Tibial nerve (tissue), 4 donors: ENCODE results near the gene ACTN1. TPM values are rescaled to one million over a fixed set of nuclear protein-coding genes. Genes with fewer than 3 reads are reported as not detected.
A peak's percentile ranks its signal among the peaks of the same experiment; 100 is the strongest.

Experiments used
- DNase-seq, 2 donors: peaks; one replicate each; pipeline ENCODE4 v3.0.0-alpha.2; 2019; ENCODE audit warnings: low spot score in 2 of 2
- H3K27ac ChIP-seq, 4 donors: fragments of 200-600 bp; sonication (generic) in 3 of 4; one replicate each; pipeline ENCODE4 v1.5.1; 2017 to 2019; ENCODE audit warnings: mild to moderate bottlenecking in 1 of 4
- H3K27me3 ChIP-seq, 2 donors: fragments of 200-600 bp; sonication (generic) in 1 of 2; one replicate each; pipeline versions ENCODE4 v1.5.1 to v1.6.0; 2017 to 2019
- H3K36me3 ChIP-seq, 3 donors: fragments of 200-600 bp; sonication (generic); one replicate each; pipeline ENCODE4 v1.5.1; 2018 to 2019
- H3K4me1 ChIP-seq, 4 donors: fragments of 200-600 bp; sonication (generic) in 3 of 4; one replicate each; pipeline ENCODE4 v1.5.1; 2017 to 2019
- H3K4me3 ChIP-seq, 4 donors: fragments of 200-600 bp; sonication (generic) in 3 of 4; one replicate each; pipeline ENCODE4 v1.5.1; 2017 to 2019; ENCODE audit warnings: mild to moderate bottlenecking in 1 of 4, moderate library complexity in 1 of 4
- H3K9me3 ChIP-seq, 4 donors: fragments of 200-600 bp; sonication (generic) in 3 of 4; one replicate each; pipeline ENCODE4 v1.5.1; 2017 to 2019
- EP300 ChIP-seq, 2 donors: sonication (generic); formaldehyde crosslinking; IDR thresholded peaks; one replicate each; pipeline ENCODE4 v1.6.1; 2017; ENCODE audit warnings: antibody characterized with exemption in 2 of 2, mild to moderate bottlenecking in 1 of 2
- POLR2A ChIP-seq, 2 donors: fragments of 450-650 bp; IDR thresholded peaks; one replicate each; pipeline ENCODE4 v1.6.1; 2017; ENCODE audit warnings: antibody characterized with exemption in 2 of 2, mild to moderate bottlenecking in 2 of 2, moderate library complexity in 2 of 2
- WGBS, 2 donors: methylation state at CpG; one replicate each; pipeline ENCODE4 v1.1.5; 2018; 5-methylcytosine and 5-hydroxymethylcytosine counted together
- total RNA-seq, 4 donors: library from RNA; depleted of rRNA; stranded (reverse); fragments of >200 nt; gene quantifications; one replicate each; pipeline ENCODE4 v1.1.0, GENCODE V29; 2016
- TF ChIP-seq, protein P1 (sequence below), 5 experiments: fragments of 200-600 bp in 3 of 5; fragments of 450-650 bp in 2 of 5; sonication (generic) in 3 of 5; IDR thresholded peaks; one replicate each; pipeline ENCODE4 v1.5.1; 2016 to 2019; ENCODE audit warnings: antibody characterized with exemption in 5 of 5, mild to moderate bottlenecking in 3 of 5, moderate library complexity in 2 of 5

Gene ACTN1
- total RNA-seq, 4 donors from 2014 or later = 130 to 273 (median 152) TPM

DNA sequence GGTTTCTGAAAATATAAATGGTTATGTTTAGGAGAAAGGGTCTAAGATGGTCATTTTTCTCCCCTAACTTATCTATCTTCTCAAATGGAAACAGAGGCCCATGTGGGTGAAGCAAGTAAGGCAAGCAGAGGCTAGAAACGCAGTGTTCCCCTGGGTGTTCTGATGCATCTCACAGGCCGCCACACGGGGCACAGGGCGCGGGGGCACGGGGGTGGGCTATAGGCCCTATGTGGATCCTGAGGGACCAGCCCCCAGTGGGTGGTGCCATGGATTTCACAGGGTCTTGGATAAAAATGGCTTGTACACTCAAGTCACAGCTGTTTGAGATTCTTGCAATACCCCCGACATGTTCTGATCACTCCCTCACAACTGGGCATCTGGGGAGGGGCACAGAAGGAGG is 17.7 kb downstream of the ACTN1 start:
- Histone ChIP-seq H3K36me3 (no peaks in the 10 kb centered on the region), H3K4me1 (peaks cover 0 to 72% (median 32%) of the 10 kb centered on the region in 4 donors), H3K4me3 (no peak overlapping the region), H3K9me3 (no peaks in the 10 kb centered on the region), H3K27ac (no peak overlapping the region), H3K27me3 (no peaks in the 10 kb centered on the region)
- 56 to 75% methylated on average over 6 to 7 of the region's 7 CpGs for WGBS, 2 donors
- no peak for TF ChIP-seq POLR2A (IDR thresholded peaks at IDR 0.05)
- TF ChIP-seq EP300 (IDR thresholded peaks at IDR 0.05) = no peak
- TF ChIP-seq, protein P1, sequence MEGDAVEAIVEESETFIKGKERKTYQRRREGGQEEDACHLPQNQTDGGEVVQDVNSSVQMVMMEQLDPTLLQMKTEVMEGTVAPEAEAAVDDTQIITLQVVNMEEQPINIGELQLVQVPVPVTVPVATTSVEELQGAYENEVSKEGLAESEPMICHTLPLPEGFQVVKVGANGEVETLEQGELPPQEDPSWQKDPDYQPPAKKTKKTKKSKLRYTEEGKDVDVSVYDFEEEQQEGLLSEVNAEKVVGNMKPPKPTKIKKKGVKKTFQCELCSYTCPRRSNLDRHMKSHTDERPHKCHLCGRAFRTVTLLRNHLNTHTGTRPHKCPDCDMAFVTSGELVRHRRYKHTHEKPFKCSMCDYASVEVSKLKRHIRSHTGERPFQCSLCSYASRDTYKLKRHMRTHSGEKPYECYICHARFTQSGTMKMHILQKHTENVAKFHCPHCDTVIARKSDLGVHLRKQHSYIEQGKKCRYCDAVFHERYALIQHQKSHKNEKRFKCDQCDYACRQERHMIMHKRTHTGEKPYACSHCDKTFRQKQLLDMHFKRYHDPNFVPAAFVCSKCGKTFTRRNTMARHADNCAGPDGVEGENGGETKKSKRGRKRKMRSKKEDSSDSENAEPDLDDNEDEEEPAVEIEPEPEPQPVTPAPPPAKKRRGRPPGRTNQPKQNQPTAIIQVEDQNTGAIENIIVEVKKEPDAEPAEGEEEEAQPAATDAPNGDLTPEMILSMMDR (IDR thresholded peaks at IDR 0.05) = no peak
- DNase-seq = no peak

DNA sequence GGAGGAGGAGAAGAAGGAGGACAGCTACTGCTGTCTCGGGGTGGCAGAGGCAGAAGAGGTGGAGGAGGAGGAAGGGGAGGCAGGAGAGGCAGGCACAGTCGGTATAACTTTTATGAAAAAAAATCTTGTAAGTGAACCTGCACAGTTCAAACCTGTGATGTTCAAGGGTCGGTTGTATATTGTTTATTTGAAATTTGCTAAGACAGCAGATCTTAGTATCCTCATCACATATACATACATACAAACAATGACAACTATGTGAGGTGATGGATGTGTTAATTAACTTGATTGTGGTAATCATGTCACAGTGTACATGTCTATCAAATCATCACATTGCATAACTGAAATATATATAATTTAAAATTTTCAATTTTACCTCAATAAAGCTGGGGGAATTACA is 19.0 kb downstream of the ACTN1 start:
- Histone ChIP-seq H3K4me3 (no peak overlapping the region), H3K4me1 (peaks cover 0 to 74% (median 34%) of the 10 kb centered on the region in 4 donors), H3K9me3 (no peaks in the 10 kb centered on the region), H3K36me3 (no peaks in the 10 kb centered on the region), H3K27me3 (no peaks in the 10 kb centered on the region), H3K27ac (no peak overlapping the region)
- 75 to 79% methylated on average over 3 of the region's 3 CpGs for WGBS, 2 donors
- no peak for DNase-seq
- no peak for TF ChIP-seq POLR2A (IDR thresholded peaks at IDR 0.05)
- TF ChIP-seq, protein P1 (IDR thresholded peaks at IDR 0.05) = no peak
- no peak for TF ChIP-seq EP300 (IDR thresholded peaks at IDR 0.05)

DNA sequence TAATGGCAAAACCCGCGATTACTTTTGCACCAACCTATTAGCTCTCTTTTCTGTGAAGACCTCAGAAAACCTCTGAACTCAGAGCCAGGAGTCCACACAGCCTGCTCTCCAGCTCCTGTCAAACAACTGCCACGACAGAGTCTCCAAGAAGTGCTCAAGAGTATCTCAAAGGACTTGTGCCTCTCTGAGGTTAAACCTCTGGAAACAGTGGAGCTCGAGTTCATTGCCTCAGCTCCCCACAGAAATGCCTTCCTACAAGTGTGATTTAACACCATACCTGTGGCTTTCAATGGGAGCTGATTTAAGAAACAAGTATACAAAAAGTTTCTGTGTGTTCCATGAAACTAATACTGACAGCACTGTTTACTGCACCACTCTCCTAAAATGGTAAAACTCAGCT is 20.1 kb downstream of the ACTN1 start:
- H3K9me3 ChIP-seq = no peaks in the 10 kb centered on the region
- peaks cover 0 to 72% (median 30%) of the 10 kb centered on the region in 4 donors for H3K4me1 ChIP-seq
- TF ChIP-seq, protein P1 (IDR thresholded peaks at IDR 0.05) = no peak
- TF ChIP-seq EP300 (IDR thresholded peaks at IDR 0.05) (no peak), POLR2A (IDR thresholded peaks at IDR 0.05) (no peak)
- 50 to 62% methylated on average over 4 of the region's 4 CpGs for WGBS, 2 donors
- H3K27ac ChIP-seq = peak overlapping the region in 2 of 4 donors; percentile 32 to 56
- H3K36me3 ChIP-seq = no peaks in the 10 kb centered on the region
- H3K4me3 ChIP-seq = no peak overlapping the region
- DNase-seq = no peak
- H3K27me3 ChIP-seq = no peaks in the 10 kb centered on the region

DNA sequence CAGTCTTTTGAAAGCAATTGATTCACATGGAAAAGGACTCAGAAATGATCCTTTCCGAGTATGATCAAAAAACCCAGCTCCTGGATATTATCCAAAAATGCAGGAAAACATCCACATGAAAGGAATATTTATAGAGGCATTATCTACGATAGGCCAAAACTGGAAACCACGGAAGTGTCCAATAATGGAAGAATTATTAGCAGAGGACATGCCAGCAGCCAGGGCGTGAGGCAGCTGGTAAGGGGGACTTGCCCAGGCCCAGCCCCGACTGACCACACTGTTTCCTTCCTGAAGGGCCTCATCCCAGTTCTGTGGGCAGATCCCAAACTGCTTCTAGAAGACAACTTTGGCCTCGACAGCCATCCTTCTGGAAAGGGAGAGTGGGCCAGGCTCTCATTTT is 20.5 kb downstream of the ACTN1 start:
- peaks cover 0 to 74% (median 29%) of the 10 kb centered on the region in 4 donors for H3K4me1 ChIP-seq
- 8 to 19% methylated on average over 6 of the region's 6 CpGs for WGBS, 2 donors

DNA sequence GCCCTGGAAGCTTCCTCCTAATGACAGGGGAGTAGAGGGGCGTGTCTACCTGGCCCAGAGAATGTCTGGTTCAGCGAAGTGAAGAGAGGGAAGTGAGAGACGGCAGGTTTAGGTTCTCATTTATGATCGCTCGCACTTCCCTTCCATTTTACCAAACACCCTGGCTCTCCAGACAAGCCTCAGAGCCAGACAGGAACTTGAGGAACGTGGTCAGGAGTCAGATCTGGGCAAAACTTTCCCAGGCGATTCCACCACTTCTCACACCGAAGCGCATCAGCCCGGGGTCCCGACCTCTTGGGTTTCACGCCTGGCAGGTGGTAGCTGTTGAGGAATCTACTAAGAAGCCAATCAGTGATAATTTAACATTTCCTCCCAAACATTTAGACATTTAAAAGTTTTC is 21.3 kb downstream of the ACTN1 start:
- no peak for DNase-seq
- peak overlapping the region in 2 of 4 donors; percentile 11 to 56 for H3K27ac ChIP-seq
- no peak overlapping the region for H3K4me3 ChIP-seq
- no peaks in the 10 kb centered on the region for H3K27me3 ChIP-seq
- no peaks in the 10 kb centered on the region for H3K9me3 ChIP-seq
- 74 to 79% methylated on average over 12 of the region's 12 CpGs for WGBS, 2 donors
- TF ChIP-seq, protein P1 (IDR thresholded peaks at IDR 0.05) = no peak
- TF ChIP-seq EP300 (IDR thresholded peaks at IDR 0.05) = no peak
- TF ChIP-seq POLR2A (IDR thresholded peaks at IDR 0.05) = no peak
- H3K4me1 ChIP-seq = peaks cover 0 to 82% (median 36%) of the 10 kb centered on the region in 4 donors
- H3K36me3 ChIP-seq = no peaks in the 10 kb centered on the region

More for the DNA sequence above, 20.5 kb downstream of the ACTN1 start:
- Histone ChIP-seq H3K27me3 (no peaks in the 10 kb centered on the region), H3K36me3 (no peaks in the 10 kb centered on the region), H3K9me3 (no peaks in the 10 kb centered on the region), H3K27ac (peak overlapping the region in 2 of 4 donors; percentile 32 to 56), H3K4me3 (no peak overlapping the region)
- TF ChIP-seq, protein P1 (IDR thresholded peaks at IDR 0.05) = no peak
- TF ChIP-seq EP300 (IDR thresholded peaks at IDR 0.05) = peak in 1 of 2 donors; percentile 7
- no peak for DNase-seq
